Astrocyte (in vitro differentiated cells and primary cell): Measurements from ENCODE around the gene ZNF333.

Source experiments
- EZH2 ChIP-seq: IDR thresholded peaks from 2 replicates; pipeline ENCODE4 v1.6.1; 2012; ENCODE audit warnings: mild to moderate bottlenecking, low read length, inconsistent platforms; ENCODE audit not compliant: insufficient read depth
- TF ChIP-seq, protein P1 (sequence below): IDR thresholded peaks from 2 replicates; pipeline ENCODE4 v1.5.1; 2011; ENCODE audit warnings: low read depth, mild to moderate bottlenecking, inconsistent platforms, low read length, moderate library complexity; ENCODE audit not compliant: insufficient read depth

DNA sequence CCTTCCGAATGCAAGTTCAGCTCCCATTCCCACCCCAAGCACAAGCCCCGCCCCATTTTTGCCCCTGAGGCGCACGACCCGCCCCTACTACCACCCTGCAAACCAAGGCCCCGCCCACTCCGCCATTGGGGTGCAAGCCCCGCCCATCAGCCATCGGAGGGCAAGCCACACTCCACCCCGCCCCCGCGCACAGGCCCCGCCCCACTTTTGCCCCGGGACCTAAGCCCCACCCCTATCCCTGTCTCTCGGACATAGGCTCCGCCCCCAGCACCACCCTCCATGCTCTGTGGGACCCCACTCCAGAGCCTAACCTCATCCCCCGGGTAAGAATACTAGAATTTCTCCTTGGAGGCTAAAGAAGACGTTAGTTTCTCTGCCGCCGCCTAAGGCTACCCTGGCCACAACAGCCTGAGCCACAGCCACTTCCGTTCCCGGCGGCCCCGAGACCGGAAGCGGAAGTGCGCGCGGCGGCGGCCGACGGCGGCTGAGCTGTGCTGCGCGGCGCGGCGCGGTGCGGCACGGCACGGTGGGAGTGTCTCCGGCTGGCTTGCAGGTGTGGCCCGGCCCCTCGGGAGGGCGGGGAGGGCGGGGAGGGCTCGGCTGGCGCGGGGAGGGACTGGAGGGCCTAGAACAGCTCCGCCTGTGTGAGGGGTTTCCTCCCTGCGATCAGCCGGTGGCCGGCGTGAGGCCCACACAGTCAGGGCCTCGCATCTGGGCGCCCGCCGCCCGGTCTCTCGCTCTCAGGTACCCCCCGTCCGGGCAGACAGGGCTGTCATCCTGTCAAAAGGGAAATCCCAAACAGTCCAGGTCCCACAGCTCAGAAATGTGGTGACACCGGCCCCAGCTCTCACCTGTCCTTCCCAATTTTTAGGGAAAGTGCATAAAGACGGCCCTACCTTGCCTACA is at the start of gene ZNF333:
- no peak for TF ChIP-seq EZH2
- TF ChIP-seq, protein P1, sequence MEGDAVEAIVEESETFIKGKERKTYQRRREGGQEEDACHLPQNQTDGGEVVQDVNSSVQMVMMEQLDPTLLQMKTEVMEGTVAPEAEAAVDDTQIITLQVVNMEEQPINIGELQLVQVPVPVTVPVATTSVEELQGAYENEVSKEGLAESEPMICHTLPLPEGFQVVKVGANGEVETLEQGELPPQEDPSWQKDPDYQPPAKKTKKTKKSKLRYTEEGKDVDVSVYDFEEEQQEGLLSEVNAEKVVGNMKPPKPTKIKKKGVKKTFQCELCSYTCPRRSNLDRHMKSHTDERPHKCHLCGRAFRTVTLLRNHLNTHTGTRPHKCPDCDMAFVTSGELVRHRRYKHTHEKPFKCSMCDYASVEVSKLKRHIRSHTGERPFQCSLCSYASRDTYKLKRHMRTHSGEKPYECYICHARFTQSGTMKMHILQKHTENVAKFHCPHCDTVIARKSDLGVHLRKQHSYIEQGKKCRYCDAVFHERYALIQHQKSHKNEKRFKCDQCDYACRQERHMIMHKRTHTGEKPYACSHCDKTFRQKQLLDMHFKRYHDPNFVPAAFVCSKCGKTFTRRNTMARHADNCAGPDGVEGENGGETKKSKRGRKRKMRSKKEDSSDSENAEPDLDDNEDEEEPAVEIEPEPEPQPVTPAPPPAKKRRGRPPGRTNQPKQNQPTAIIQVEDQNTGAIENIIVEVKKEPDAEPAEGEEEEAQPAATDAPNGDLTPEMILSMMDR: no peak
